HG03442 (cell line): ENCODE results near the gene CAP2.

ENCODE experiments used
- ATAC-seq: cut with Tn5 transposase; IDR thresholded peaks from one replicate; pipeline ENCODE4 v1.9.1; 2021; ENCODE audit warnings: mild to moderate bottlenecking, moderate library complexity; ENCODE audit not compliant: unreplicated experiment

The CAP2 gene, protein sequence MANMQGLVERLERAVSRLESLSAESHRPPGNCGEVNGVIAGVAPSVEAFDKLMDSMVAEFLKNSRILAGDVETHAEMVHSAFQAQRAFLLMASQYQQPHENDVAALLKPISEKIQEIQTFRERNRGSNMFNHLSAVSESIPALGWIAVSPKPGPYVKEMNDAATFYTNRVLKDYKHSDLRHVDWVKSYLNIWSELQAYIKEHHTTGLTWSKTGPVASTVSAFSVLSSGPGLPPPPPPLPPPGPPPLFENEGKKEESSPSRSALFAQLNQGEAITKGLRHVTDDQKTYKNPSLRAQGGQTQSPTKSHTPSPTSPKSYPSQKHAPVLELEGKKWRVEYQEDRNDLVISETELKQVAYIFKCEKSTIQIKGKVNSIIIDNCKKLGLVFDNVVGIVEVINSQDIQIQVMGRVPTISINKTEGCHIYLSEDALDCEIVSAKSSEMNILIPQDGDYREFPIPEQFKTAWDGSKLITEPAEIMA

DNA sequence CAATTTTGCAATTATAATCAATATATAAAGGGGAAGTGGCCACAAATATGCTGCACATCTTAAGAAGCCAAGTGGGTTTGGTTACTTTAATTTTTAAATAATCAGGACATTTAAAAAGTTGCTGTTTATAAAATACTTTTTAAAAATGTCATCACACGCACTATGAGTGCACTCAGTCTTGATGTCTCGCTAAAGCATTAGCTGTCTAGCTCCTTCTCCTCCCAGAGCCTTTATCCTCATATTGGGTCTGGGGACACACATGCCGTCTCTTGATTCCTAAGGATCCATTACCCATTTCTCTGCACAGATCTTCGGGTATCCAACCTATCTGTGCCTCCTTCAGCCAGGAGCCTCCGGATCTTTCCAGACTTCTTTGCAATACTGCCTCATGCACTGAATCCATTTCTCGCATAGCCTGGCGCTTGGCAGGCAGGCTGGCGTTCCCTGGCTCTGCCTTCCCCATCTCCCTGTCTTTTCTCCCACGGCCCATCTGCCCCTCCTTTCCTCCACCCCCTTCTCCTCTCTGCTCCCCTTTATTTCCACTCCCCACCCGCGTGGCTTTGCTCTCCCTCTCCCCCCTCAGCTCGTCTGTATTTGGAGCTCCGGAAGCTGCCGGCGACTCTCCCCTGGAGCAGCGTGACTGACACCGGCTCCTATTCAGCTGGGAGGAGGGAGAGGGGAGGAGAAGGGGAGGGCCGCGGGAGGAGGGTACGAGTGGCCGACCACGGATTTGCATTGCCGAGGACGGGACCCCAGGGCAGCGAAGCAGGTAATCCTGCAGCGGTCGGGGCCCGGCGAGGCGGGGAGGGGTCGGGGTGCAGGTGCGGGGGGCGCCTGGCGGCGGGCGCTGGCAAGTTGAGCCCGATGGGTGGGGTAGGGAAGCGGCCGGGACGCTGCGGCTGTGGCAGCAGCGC lies at the start of gene CAP2:
Gene CAP2, plus strand, starts transcription at position 618 of the 914 bp plus-strand sequence. CDS start 27,961 bp downstream, outside the sequence.
- no peak for ATAC-seq

DNA sequence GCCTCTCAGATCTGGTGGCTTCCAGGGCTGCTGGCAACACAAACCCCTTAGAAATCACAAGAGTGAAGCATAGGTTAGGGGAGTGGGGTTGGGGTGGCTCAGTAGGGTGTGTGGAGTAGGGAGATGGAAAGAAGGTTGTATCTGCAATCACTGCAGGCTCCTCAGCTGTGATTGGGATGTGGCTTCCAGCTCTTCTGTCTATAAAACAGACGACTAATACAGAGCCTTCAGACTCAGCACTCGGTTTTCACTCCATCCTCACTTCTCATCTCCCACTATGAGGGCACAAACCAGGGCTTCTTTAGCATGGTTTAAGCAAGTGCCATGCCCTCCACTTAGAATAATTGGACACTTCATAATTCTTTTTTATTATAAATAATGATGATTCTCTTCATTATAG lies 46.4 kb upstream of the CAP2 start:
- ATAC-seq: no peak

- ATAC-seq: no peak
Observed at GRCh38 chr6:17349427-17349826, 44.0 kb upstream of the CAP2 start.

DNA sequence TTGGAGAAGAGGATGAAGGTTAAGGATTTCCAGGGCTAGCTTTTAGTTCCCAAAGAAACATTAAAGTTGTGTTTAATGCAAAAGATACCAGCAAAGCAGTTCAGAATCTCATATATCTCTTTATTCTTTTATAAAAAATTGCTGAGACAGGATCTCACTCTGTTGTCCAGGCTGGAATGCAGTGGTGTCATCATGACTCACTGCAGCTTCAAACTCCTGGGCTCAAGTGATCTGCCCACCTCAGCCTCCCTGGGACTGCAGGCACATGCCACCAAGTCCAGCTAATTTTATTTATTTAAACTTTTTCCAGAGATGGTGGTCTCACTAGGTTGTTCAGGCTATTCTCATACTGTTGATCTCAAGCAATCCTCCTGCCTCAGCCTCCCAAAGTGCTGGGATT lies 41.1 kb upstream of the CAP2 start:
- ATAC-seq: no peak

GRCh38 chr6:17353440-17354175 lies 39.8 kb upstream of the CAP2 start:
- ATAC-seq: no peak

DNA sequence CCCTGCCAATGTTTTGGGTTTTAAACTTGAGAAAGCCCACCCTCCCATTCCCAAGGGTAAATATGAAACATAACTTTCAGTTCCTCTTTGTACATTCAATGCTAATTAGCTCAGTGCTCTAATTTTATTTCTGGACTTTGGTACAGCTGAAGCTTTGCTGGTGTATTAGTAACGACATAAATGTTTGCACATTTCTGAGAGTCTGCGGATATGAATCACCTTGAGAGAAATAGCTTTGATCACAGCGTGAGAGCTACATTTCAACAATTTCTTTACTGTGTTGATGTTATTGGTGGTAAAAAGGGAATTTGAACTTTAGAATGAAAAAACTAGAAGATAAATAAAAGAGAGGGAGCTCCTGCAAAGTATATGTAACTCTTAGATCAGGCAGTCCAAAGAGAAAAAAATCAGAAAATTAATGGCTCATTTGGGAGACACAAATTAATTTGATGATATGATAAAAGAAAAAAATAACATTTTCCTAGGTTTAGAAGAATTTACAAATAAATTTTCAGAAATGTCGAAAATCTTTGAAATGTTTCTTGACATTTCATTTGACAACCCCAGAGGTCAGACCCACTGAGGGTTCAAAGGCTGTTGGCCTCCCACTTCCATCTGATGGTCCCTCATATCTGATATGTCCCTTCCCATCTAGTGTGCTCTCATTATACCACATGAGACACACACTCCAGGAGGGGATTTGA lies 38.5 kb upstream of the CAP2 start:
- no peak for ATAC-seq

DNA sequence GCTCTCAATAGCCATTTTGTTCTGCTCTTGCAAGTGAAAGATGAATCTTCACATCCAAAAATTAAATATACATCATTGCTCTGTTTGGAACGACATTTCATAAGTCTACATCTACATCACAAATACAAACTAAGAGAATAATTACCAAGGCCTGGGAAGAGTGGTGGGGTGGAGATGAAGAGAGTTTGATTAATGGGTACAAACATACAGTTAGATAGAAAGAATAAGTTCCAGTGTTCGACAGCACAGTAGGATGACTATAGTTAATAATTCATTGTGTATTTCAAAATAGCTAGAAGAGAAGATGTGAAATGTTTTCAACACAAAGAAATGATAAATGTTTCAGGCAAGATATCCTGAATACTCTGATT lies 38.0 kb upstream of the CAP2 start:
- ATAC-seq: no peak

GRCh38 chr6:17358515-17358914 lies 34.9 kb upstream of the CAP2 start:
- ATAC-seq: no peak

DNA sequence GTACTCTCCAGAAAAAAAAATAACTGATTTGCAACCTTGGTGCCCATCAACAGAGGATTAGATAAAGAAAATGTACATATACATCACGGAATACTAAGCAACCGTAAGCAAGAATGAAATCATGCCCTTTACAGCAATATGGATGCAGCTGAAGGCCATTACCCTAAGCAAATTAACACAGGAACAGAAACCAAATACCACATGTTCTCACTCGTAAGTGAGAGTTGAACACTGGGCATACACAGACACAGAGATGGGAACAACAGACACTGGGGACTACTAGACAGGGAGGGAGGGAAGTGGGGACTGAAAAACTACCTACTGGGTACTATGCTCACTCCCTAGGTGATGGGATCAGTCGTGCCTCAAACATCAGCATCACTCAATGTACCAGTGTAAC lies 32.8 kb upstream of the CAP2 start:
- no peak for ATAC-seq

- no peak for ATAC-seq
Observed at GRCh38 chr6:17361013-17361412, 32.4 kb upstream of the CAP2 start.

DNA sequence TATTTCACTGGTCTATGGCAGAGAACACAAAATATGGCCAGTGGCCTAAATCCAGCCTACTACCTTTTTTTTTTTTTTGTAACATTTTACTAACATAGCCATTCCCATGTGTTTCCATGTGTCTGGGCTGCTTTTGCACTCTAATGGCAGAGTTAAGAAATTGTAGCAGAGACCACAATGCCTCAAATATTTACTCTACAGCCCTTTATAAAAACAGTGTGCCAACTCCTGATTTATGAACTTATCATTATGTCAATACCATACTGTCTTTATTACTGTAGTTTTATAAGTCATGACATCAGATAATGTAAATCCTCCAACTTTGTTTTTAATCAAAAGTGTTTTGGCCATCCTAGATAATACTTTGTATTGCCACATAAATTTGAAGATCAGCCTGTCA lies 27.4 kb upstream of the CAP2 start:
- no peak for ATAC-seq

- ATAC-seq: no peak
Observed at GRCh38 chr6:17367868-17368267, 25.5 kb upstream of the CAP2 start.

- ATAC-seq: no peak
Observed at GRCh38 chr6:17381424-17382147, 11.8 kb upstream of the CAP2 start.

GRCh38 chr6:17385660-17386059 lies 7.7 kb upstream of the CAP2 start:
- no peak for ATAC-seq

DNA sequence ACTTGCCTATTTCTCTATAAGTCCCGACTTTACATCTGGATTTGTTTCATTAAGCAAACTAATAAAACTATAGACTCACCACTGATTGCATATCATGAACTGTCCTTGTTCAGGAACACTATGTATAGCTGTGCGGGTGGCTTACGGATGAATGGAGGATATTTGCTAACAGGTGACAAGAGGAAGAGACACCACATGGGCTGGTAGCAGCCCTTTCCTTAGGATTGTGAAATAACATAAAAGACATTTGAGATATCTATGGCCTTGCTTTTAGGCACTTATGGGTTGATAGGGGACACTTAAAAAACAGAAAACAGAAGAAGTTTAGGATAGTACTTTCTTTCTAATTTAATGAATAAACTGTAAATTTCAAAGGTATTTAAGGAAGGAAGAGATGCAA lies 5.0 kb upstream of the CAP2 start:
- no peak for ATAC-seq

DNA sequence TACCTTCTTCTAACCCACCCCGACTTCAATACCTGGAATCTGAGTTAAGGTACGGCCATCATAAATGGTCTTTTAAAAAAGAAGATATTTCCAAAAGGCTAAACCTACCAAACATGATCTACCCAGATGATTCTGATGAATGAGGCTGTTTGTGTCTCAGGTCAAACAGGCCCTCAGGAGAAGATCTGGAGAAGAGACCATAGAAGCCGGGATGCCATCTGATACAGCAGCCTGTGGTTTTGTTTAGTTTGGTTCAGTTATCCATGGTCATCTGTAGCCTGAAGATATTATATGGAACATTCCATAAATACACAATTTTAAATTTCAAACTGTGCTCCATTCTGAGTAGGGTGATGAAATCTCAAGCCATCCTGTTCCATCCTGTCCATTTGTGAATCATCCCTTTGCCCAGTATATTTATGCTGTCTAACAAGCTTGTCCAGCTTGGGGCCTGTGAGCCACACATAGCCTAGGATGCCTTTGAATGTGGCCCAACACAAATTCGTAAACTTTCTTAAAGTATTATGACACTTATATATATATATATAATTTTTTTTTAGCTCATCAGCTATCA lies 4.0 kb upstream of the CAP2 start:
- no peak for ATAC-seq

DNA sequence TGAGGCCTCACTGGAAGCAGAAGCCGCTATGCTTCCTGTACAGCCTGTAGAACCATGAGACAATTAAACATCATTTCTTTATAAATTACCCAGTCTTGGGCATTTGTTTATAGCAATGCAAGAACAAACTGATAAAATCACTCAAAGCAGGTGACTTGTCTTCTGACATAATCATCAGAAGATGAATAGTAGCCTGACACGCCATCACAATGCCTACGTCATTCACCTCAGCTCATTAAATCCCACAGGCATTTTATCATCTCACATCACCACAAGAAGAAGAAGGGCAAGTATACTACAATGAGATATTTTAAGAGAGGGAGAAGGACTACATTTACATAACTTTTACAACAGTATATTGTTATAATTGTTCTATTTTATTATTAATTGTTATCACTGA lies 3.1 kb upstream of the CAP2 start:
- ATAC-seq: no peak

GRCh38 chr6:17391976-17392375 lies 1.4 kb upstream of the CAP2 start:
- ATAC-seq: no peak

- no peak for ATAC-seq
Observed at GRCh38 chr6:17393892-17394631, 667 bp downstream of the CAP2 start.
